ENCODE results near the gene LRRC56.

DNA sequence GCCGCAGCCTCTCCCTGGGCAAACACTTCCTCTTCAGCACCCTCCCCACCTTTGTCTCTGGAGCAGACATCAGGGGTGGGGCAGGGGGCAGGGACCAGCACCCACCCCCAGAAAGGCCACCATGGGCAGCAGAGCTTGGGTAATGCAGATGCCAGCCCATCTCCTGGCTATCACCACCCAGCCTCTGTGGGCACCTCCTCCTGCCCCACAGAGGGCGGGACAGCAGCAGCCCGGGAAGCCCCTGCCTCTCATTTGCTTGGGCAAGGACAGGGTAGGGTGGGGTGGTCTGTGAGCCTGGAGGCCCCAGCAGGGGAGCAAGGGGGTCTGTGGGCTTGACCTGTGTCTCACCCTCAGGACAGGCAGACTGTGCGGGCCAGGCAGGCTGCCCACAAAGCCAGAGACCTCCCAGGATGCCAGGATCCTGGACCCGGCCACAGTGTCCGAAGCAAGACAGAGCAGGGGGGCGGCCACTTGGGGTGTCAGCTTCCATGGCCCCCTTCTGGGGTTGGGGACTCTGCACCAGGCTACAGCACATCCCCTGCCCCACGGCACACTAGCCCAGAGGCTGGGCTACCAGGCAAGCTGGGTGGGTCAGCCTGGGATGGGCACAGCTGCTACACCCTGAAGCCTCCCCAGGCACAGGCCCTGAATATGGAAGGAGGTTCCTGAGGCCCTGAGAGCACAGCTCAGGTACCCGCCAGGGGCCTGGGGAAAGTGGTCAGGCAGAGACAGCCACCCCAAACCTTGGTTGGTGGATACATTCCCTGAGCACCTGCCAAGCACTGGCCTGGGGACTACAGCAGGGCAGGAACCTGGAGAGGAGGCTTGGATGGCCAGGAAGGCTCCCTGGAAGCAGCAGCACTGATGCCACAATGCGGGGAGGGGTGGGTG lies 34.8 kb upstream of the LRRC56 start:
- TF ChIP-seq, protein P1, sequence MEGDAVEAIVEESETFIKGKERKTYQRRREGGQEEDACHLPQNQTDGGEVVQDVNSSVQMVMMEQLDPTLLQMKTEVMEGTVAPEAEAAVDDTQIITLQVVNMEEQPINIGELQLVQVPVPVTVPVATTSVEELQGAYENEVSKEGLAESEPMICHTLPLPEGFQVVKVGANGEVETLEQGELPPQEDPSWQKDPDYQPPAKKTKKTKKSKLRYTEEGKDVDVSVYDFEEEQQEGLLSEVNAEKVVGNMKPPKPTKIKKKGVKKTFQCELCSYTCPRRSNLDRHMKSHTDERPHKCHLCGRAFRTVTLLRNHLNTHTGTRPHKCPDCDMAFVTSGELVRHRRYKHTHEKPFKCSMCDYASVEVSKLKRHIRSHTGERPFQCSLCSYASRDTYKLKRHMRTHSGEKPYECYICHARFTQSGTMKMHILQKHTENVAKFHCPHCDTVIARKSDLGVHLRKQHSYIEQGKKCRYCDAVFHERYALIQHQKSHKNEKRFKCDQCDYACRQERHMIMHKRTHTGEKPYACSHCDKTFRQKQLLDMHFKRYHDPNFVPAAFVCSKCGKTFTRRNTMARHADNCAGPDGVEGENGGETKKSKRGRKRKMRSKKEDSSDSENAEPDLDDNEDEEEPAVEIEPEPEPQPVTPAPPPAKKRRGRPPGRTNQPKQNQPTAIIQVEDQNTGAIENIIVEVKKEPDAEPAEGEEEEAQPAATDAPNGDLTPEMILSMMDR (optimal IDR thresholded peaks at IDR 0.05 in 1 of 3, IDR thresholded peaks at IDR 0.05 in 1 of 3, conservative IDR thresholded peaks at IDR 0.05 in 1 of 3; ENCODE audit: extremely low read depth in 1 of 3, insufficient read depth in 2 of 3, low read length in 3 of 3): no peak
- no peak for TF ChIP-seq EZH2 (IDR thresholded peaks at IDR 0.05; ENCODE audit: low read length)
